GM21825 (cell line): ENCODE data around the gene STRN3.

Experiments used
- ATAC-seq: cut with Tn5 transposase; IDR thresholded peaks from one replicate; pipeline ENCODE4 v1.9.1; 2021; ENCODE audit warnings: mild to moderate bottlenecking, moderate library complexity; ENCODE audit not compliant: unreplicated experiment

Gene STRN3

GRCh38 chr14:31003284-31003683 is 22.9 kb downstream of the STRN3 start:
- no peak for ATAC-seq

GRCh38 chr14:31001339-31001658 is 24.9 kb downstream of the STRN3 start:
- ATAC-seq, result no peak

GRCh38 chr14:31000629-31001338 is 25.4 kb downstream of the STRN3 start:
- ATAC-seq, result no peak

- no peak for ATAC-seq
These were observed 27.0 kb downstream of the STRN3 start for GRCh38 chr14:30999038-30999773.

GRCh38 chr14:30998100-30998706 is 28.0 kb downstream of the STRN3 start:
- no peak for ATAC-seq

GRCh38 chr14:30996892-30997659 is 29.1 kb downstream of the STRN3 start:
- no peak for ATAC-seq

GRCh38 chr14:30995689-30996088 is 30.5 kb downstream of the STRN3 start:
- ATAC-seq, result no peak

GRCh38 chr14:30994681-30995620 is 31.2 kb downstream of the STRN3 start:
- peak; percentile 46 for ATAC-seq

- no peak for ATAC-seq
These were observed 33.1 kb downstream of the STRN3 start for GRCh38 chr14:30993071-30993470.

- ATAC-seq, result no peak
These were observed 34.8 kb downstream of the STRN3 start for GRCh38 chr14:30991408-30991807.

- ATAC-seq, result no peak
These were observed 35.4 kb downstream of the STRN3 start for GRCh38 chr14:30990770-30991169.

- no peak for ATAC-seq
These were observed 37.7 kb downstream of the STRN3 start for GRCh38 chr14:30988509-30988908.

- no peak for ATAC-seq
These were observed 40.4 kb downstream of the STRN3 start for GRCh38 chr14:30985796-30986195.

GRCh38 chr14:30983858-30984257 is 42.3 kb downstream of the STRN3 start:
- ATAC-seq, result no peak

GRCh38 chr14:30982533-30982932 is 43.6 kb downstream of the STRN3 start:
- ATAC-seq, result no peak

- ATAC-seq, result no peak
These were observed 45.2 kb downstream of the STRN3 start for GRCh38 chr14:30980980-30981379.

GRCh38 chr14:30980106-30980704 is 46.0 kb downstream of the STRN3 start:
- peak; percentile 51 for ATAC-seq

- no peak for ATAC-seq
These were observed 48.4 kb downstream of the STRN3 start for GRCh38 chr14:30977752-30978151.

GRCh38 chr14:30974628-30975027 is 51.6 kb downstream of the STRN3 start:
- no peak for ATAC-seq
